HFFc6 (cell line): Measurements from ENCODE around the gene AMER3. TPM values are rescaled to one million over a fixed set of nuclear protein-coding genes. Genes with fewer than 3 reads are reported as not detected.
"Not testable (repeated sequence)": the region's sequence is repeated elsewhere in the genome, so short reads cannot be mapped to it uniquely, and the experiment has no call there.

Source experiments
- DNase-seq: peaks from one replicate; pipeline ENCODE4 v3.0.0-alpha.2; 2018
- H3K27ac Mint-ChIP-seq: 2 replicates; pipeline ENCODE4 v1.8.0; 2020; ENCODE audit warnings: mild to moderate bottlenecking, mixed read lengths
- H3K27me3 Mint-ChIP-seq: 2 replicates; pipeline ENCODE4 v1.8.0; 2021; ENCODE audit warnings: mild to moderate bottlenecking, moderate library complexity, mixed read lengths; ENCODE audit not compliant: insufficient read depth
- H3K36me3 Mint-ChIP-seq: 2 replicates; pipeline ENCODE4 v1.8.0; 2021; ENCODE audit warnings: low read depth, mixed read lengths
- H3K4me1 Mint-ChIP-seq: 2 replicates; pipeline ENCODE4 v1.8.0; 2020; ENCODE audit warnings: low read depth, mixed read lengths
- H3K4me3 Mint-ChIP-seq: 2 replicates; pipeline ENCODE4 v1.8.0; 2020; ENCODE audit warnings: mild to moderate bottlenecking, moderate library complexity, mixed read lengths
- H3K9me3 Mint-ChIP-seq: 2 replicates; pipeline ENCODE4 v1.8.0; 2020; ENCODE audit warnings: mild to moderate bottlenecking, mixed read lengths
- long read RNA-seq: library from polyadenylated mRNA; unstranded; transcript quantifications from one replicate; pipeline ENCODE4 v2.0.0, GENCODE V29; 2019
- total RNA-seq, 6 experiments: library from RNA; stranded (reverse); fragmentation: NEBNext Ultra II Directional; extraction: Animal tissue kit (Norgen Biotek cat#: 25700); gene quantifications; 2 replicates in 1 of 6; 3 replicates in 5 of 6; pipeline ENCODE4 v1.2.3, GENCODE V29; 2021
- TF ChIP-seq, protein P1 (sequence below): fragments of 200-600 bp; sonication (generic); IDR thresholded peaks from 2 replicates; pipeline ENCODE4 v1.5.0; 2021; ENCODE audit warnings: antibody characterized with exemption, mild to moderate bottlenecking

The AMER3 gene, protein sequence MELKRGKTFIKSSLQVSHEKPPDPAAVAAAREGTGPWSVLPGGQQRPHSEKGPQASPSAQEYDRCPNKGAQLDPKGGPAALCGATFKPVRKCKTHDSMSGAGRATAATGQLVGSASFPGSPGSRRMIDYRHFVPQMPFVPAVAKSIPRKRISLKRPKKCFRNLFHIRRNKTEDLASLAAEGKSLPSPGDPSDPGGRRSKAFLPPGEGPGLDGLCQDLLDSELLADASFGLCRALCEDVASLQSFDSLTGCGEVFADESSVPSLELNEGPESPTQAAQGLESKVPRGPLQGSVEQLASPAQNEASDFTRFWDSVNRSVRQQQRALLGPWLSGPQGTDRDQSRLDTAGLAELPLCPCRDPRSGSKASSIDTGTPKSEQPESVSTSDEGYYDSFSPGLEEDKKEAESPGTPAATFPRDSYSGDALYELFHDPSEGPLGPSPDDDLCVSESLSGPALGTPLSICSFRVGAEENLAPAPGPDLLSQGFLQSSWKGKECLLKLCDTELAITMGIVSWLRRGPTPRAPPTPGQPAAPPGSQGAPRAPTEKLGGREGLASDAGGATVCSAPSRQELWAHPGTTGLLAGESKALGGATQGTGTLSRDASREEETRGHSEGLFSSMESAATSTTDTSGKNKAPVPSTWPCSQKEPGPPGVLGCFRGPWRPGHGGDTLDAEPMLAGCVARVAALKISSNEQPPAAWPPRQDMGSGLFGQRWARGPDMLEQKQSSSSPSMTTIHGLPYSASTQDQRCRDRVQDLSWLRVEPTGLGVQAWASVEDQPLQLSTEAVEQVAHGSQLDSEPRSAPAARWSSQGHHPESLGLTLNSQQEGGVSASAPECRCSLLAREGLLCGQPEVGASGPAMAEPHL
- total RNA-seq: not detected
- long read RNA-seq: 0 reads

DNA sequence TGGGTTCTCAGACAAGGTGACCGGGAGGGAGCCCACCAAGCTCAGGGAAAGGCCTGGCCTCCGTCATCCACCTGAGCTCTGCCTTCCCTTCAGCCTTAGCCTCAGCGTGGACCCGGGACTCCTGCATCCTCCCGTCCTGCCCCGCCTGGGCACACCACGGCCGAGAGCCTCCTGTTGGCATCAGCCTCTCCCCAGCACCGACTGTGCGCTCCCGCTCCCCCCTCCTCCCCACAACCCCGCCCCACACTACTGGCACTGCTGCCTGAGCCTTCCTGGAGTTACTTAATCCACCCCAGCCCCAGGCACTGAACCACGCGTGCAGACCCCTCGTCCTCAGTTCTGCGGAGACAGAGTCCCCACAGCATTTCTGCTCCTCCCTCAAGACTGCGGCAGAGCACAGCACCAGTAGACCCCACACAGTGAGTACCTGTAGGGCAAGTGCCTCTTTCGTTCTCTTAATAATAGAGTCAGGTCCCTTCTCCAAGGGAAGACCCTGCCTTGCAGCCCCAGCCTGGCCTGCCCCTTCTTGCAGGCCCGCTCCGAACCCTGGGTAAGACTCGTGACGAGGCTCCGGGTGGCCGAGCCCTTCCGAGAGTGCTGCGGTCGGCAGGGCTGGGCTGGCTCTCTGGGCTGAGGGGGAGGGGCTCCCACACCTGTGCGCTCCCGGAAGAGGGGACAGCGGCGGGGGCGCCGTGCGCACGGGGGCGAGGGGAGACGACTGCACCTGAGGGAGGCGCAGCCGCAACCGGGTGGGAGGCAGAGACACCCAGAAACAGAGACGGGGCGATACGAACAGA is at the start of gene AMER3:
Gene AMER3, plus strand, starts transcription at position 285 of the 797 bp plus-strand sequence. CDS start 6,533 bp downstream, outside the sequence.
- H3K9me3 Mint-ChIP-seq: peaks cover 18% of the 10 kb centered on the region
- no peaks in the 10 kb centered on the region for H3K36me3 Mint-ChIP-seq
- H3K27me3 Mint-ChIP-seq: peaks cover 9% of the 10 kb centered on the region
- TF ChIP-seq, protein P1, sequence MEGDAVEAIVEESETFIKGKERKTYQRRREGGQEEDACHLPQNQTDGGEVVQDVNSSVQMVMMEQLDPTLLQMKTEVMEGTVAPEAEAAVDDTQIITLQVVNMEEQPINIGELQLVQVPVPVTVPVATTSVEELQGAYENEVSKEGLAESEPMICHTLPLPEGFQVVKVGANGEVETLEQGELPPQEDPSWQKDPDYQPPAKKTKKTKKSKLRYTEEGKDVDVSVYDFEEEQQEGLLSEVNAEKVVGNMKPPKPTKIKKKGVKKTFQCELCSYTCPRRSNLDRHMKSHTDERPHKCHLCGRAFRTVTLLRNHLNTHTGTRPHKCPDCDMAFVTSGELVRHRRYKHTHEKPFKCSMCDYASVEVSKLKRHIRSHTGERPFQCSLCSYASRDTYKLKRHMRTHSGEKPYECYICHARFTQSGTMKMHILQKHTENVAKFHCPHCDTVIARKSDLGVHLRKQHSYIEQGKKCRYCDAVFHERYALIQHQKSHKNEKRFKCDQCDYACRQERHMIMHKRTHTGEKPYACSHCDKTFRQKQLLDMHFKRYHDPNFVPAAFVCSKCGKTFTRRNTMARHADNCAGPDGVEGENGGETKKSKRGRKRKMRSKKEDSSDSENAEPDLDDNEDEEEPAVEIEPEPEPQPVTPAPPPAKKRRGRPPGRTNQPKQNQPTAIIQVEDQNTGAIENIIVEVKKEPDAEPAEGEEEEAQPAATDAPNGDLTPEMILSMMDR: no peak
- no peak within 1 kb of the TSS for H3K4me3 Mint-ChIP-seq
- DNase-seq: no peak
- H3K27ac Mint-ChIP-seq: no peak within 1 kb of the TSS
- H3K4me1 Mint-ChIP-seq: no peaks in the 10 kb centered on the region

DNA sequence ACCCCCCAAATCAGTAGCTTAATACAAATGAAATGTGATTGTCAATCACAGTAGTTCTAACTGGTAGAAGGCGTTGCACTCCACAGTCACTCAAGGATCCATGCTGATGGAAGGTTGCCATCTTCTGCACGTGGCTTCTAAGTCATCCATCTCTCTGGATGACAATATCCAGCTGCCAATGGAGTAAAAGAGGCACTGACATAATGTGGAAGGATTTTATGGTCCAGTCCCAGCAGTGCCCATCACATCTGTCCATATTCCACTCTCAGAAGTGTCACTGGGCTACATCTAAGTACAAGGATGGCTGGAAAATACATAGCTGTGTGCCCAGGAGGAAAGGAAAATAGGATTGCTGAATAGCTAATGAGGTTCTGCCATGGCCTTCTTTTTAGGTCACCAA is 40.5 kb upstream of the AMER3 start:
- DNase-seq, H3K4me3 Mint-ChIP-seq, H3K4me1 Mint-ChIP-seq, H3K27ac Mint-ChIP-seq, H3K9me3 Mint-ChIP-seq, H3K36me3 Mint-ChIP-seq, H3K27me3 Mint-ChIP-seq: not testable (repeated sequence)

DNA sequence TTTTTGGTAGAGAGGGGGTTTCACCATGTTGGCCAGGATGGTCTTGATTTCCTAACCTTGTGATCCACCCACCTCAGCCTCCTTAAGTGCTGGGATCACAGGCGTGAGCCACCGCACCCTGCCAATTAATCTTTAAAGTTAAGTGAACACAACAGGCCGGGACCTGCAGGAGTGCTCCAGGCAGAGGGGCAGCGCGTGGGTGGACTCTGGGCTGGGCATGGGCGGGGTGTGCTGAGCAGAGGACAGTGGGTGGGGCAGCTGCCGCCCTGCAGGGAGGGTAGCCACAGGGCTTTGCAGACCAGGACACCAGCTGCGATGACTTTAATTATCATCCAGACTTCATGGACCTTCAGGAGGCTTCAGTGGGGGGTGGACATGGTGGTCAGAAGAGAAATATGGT is 35.3 kb upstream of the AMER3 start:
- Mint-ChIP-seq H3K27ac (no peak overlapping the region), H3K36me3 (no peaks in the 10 kb centered on the region), H3K27me3 (no peaks in the 10 kb centered on the region), H3K9me3 (peaks cover 9% of the 10 kb centered on the region), H3K4me3 (no peak overlapping the region), H3K4me1 (no peaks in the 10 kb centered on the region)
- TF ChIP-seq, protein P1: no peak
- DNase-seq: no peak

DNA sequence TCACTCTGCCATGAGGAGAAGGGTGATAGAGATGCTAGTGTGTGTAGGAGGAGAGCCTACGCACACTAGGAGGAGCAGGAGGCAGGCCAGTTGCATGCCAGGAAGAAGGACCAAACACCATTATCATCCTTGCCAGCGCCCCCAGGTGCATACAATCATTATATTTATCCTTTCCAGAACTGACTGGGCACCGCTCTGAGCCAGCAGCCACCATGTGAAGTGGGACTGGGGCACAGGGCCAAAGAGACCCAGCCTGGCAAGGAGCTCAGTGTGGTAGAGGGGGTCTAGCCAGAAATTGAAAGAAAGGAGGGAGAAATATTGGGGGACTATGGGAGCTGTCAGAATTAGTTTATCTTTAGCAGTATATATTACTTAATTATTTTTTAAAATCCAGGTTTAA is 34.8 kb upstream of the AMER3 start:
- Mint-ChIP-seq H3K4me3 (no peak overlapping the region), H3K4me1 (no peaks in the 10 kb centered on the region)
- TF ChIP-seq, protein P1: no peak

DNA sequence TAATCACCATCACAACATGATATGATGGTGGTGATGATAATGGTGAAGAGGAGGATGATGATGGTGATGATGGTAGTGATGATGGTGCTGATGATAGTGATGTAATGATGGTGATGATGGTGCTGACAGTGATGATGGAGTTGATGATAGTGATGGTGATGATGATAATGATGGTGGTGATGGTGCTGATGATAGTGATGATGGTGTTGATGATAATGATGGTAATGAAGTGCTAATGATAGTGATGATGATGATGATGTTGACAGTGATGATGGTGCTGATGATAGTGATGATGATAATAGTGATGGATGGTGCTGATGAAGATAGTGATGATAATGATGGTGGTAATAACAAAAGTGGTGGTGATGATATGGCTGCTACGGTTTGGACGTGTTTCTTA is 30.9 kb upstream of the AMER3 start:
- Mint-ChIP-seq H3K9me3 (peaks cover 12% of the 10 kb centered on the region), H3K36me3 (peaks cover 2% of the 10 kb centered on the region; the same call in 1 of the 2 replicates), H3K4me3 (no peak overlapping the region), H3K27me3 (no peaks in the 10 kb centered on the region), H3K27ac (no peak overlapping the region), H3K4me1 (no peaks in the 10 kb centered on the region)
- DNase-seq: no peak
- TF ChIP-seq, protein P1: no peak

More for the DNA sequence above, 34.8 kb upstream of the AMER3 start:
- Mint-ChIP-seq H3K27ac (no peak overlapping the region), H3K36me3 (no peaks in the 10 kb centered on the region), H3K27me3 (no peaks in the 10 kb centered on the region), H3K9me3 (peaks cover 9% of the 10 kb centered on the region)
- no peak for DNase-seq
